ENCODE results near the gene GRB10. TPM values are rescaled to one million over a fixed set of nuclear protein-coding genes. Genes with fewer than 3 reads are reported as not detected.

Gene GRB10
- total and polyA plus RNA-seq, 9 donors: 10.0 to 93.3 (median 27.8) TPM

GRCh38 chr7:50543776-50544442 is 238.8 kb downstream of the GRB10 start:
- Histone ChIP-seq H3K9me3 (no peaks in the 10 kb centered on the region), H3K4me1 (ENCODE audit: insufficient read depth) (no peaks in the 10 kb centered on the region), H3K27me3 (no peaks in the 10 kb centered on the region), H3K36me3 (no peaks in the 10 kb centered on the region), H3K27ac (no peak overlapping the region), H3K4me3 (no peak overlapping the region)
- WGBS, 3 donors: 91 to 92% (median 92%) methylated on average over 18 of the region's 18 CpGs
- DNase-seq: no peak
- TF ChIP-seq POLR2A (IDR thresholded peaks at IDR 0.05): no peak
- TF ChIP-seq EP300 (IDR thresholded peaks at IDR 0.05): no peak
- no peak for TF ChIP-seq CTCF (IDR thresholded peaks at IDR 0.05)
- intact Hi-C loops (cut with DNase I): no loop called here

- H3K36me3 ChIP-seq: no peaks in the 10 kb centered on the region
- no peak for DNase-seq
- intact Hi-C loops (cut with DNase I): no loop called here
- H3K27me3 ChIP-seq: no peaks in the 10 kb centered on the region
- no peaks in the 10 kb centered on the region for H3K9me3 ChIP-seq
- H3K4me3 ChIP-seq: no peak overlapping the region
- TF ChIP-seq EP300 (IDR thresholded peaks at IDR 0.05) (no peak), CTCF (IDR thresholded peaks at IDR 0.05) (no peak), POLR2A (IDR thresholded peaks at IDR 0.05) (no peak)
- 90 to 92% (median 91%) methylated on average over 11 of the region's 11 CpGs for WGBS, 3 donors
- H3K27ac ChIP-seq: no peak overlapping the region
- no peaks in the 10 kb centered on the region for H3K4me1 ChIP-seq (ENCODE audit: insufficient read depth)
These were observed 240.6 kb downstream of the GRB10 start for GRCh38 chr7:50542132-50542531.

GRCh38 chr7:50540785-50541579 is 241.7 kb downstream of the GRB10 start:
- TF ChIP-seq POLR2A (IDR thresholded peaks at IDR 0.05) (no peak), CTCF (IDR thresholded peaks at IDR 0.05) (no peak), EP300 (IDR thresholded peaks at IDR 0.05) (no peak)
- intact Hi-C loops (cut with DNase I): no loop called here
- no peaks in the 10 kb centered on the region for H3K36me3 ChIP-seq
- no peaks in the 10 kb centered on the region for H3K9me3 ChIP-seq
- H3K4me1 ChIP-seq (ENCODE audit: insufficient read depth): no peaks in the 10 kb centered on the region
- H3K4me3 ChIP-seq: no peak overlapping the region
- WGBS, 3 donors: 94 to 96% (median 96%) methylated on average over 9 of the region's 9 CpGs
- no peak overlapping the region for H3K27ac ChIP-seq
- H3K27me3 ChIP-seq: no peaks in the 10 kb centered on the region
- DNase-seq: no peak

Other genes starting within 250 kb of the GRB10 start
- 1 to 10 TPM in 3 of 7 donors, under 1 TPM in 4; 0.35 to 3.3 (median 0.78) TPM for gene DDC, start 217.5 kb downstream of the GRB10 start, total RNA-seq
- gene DDC, start 217.5 kb downstream of the GRB10 start, polyA plus RNA-seq: under 1 TPM; 0.24 to 0.57 TPM

All from ovary (tissue), 9 donors.